ENCODE data around the gene SFT2D2. TPM values are rescaled to one million over a fixed set of nuclear protein-coding genes. Genes with fewer than 3 reads are reported as not detected.

SFT2D2 gene
- polyA plus RNA-seq, 1 donor, result 26.9 TPM

DNA sequence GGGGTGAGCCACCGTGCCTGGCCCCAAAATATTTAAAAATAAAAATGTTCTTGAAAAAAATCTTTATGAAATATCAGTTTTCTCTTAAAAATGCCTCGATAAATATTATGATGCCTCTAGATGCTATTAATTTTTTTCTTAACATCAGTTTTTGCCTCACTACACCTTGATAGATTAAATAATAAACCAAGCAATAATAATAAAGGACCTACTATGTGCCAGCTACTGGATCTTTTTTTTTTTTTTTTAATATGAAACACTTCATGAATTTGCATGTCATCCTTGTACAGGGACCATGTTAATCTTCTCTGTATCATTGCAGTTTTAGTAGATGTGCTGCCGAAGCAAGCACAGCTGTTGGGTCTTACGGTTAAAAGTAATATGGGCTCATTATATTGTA, 37.3 kb downstream of the SFT2D2 start:
- no peak for DNase-seq

DNA sequence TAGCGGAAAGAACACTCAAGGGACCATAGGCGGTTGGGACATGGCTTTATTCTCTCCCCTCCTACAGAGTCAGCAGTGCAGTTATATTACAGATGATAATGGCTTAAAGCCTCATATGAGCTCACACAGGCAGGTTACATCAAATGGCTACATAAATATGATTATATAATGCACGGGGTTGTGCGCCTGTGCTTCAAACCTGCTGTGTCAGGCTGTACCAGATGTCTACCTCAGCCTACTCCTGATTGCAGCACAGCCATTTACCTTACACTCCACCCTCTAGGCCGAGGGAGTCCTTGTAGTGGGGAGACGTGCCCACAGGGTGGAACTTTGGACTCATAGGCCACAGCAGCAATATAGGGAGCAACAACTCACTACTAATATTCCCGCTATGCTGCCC, 38.5 kb downstream of the SFT2D2 start:
- DNase-seq, result no peak

GRCh38 chr1:168265596-168265995, 39.8 kb downstream of the SFT2D2 start:
- no peak for DNase-seq

DNA sequence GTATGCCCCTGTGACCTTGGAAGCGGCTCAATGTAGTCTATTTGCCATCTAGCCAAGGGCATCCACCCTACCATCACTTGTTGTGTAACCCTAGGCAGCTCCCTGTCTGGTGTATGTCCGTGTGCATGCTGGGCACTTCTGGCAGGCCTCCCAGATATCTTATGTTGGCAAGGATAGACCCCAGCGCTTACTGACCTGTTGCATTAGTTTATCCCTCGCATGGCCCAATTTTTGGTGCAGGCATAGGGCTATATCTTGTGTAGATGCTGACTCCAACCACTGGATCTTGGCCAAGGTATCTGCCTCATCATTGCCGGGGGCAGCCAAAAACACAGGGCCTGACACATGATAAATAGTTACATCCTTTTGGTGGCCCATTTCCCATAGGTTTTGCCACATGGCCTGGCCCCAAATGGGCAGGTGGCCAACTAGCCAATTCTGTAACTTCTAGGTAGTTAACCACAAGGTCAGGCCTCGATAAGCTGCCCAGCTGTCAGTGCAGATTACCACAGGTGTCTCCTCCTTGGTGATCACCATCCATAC, 40.9 kb downstream of the SFT2D2 start:
- no peak for DNase-seq

GRCh38 chr1:168271636-168272035, 45.8 kb downstream of the SFT2D2 start:
- DNase-seq, result no peak

DNA sequence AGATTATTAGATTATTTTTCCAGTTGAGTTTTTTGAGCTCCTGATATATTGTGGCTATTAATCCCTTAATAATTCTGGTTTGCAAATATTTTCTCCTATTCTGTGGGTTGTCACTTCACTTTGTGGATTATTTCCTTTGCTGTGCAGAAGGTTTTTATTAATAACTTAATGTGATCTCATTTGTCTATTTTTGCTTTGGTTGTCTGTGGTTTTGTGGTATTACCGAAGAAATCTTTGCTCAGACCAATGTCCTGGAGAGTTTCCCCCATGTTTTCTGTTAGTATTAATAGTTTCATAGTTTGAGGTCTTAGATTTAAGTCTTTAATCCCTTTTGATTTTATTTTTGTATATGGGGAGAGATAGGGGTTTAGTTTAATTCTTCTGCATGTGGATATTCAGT, 47.8 kb downstream of the SFT2D2 start:
- DNase-seq, result no peak

- no peak for DNase-seq
These were observed 53.4 kb downstream of the SFT2D2 start for GRCh38 chr1:168279253-168279652.

- DNase-seq, result no peak
These were observed 54.6 kb downstream of the SFT2D2 start, which contains the start of gene TBX19 for GRCh38 chr1:168280296-168280927. TSS of gene TBX19 (plus strand) at chr1:168280877. CDS start at chr1:168281091, 214 bp downstream.

GRCh38 chr1:168281603-168282325, 56.0 kb downstream of the SFT2D2 start:
- DNase-seq, result no peak

DNA sequence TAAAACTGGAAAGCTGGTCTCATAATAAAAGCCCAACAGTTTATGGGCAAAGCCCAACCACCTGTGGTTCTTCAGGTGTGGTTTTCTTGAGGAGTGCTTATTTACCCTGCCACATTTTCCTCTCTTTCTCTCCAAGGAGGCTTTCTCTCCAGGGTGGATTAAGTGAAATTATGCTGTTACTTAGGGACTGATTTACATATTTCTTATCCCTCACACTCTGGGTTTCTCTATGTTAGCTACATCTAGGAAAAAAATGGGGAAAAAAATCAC, 59.7 kb downstream of the SFT2D2 start:
- peak; percentile 40 for DNase-seq

GRCh38 chr1:168285971-168286927, 60.4 kb downstream of the SFT2D2 start:
- DNase-seq, result no peak

DNA sequence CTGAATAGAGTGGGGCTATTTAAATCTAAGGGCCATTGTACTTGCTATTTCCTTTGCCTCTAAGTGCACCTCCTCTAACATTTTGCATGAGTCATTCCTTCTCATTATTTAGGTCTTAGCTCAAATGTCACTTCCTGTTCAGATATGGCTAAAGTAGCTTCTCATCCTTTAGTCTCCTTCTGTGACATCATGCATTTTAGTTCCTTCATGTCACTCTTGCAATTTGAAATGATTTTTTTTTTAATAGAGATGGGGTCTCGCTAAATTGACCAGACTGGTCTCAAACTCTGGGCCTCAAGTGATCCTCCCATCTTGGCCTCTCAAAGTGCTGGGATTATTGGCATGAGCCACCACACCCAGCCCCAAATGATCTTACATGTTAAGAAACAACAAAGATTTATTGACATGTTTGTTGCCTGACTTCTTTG, 61.4 kb downstream of the SFT2D2 start:
- DNase-seq, result no peak

GRCh38 chr1:168288311-168289052, 62.7 kb downstream of the SFT2D2 start:
- DNase-seq, result no peak

GRCh38 chr1:168291222-168291837, 65.5 kb downstream of the SFT2D2 start:
- no peak for DNase-seq

GRCh38 chr1:168293356-168293755, 67.6 kb downstream of the SFT2D2 start:
- DNase-seq, result no peak

- DNase-seq, result no peak
These were observed 69.8 kb downstream of the SFT2D2 start for GRCh38 chr1:168295411-168296114.

DNA sequence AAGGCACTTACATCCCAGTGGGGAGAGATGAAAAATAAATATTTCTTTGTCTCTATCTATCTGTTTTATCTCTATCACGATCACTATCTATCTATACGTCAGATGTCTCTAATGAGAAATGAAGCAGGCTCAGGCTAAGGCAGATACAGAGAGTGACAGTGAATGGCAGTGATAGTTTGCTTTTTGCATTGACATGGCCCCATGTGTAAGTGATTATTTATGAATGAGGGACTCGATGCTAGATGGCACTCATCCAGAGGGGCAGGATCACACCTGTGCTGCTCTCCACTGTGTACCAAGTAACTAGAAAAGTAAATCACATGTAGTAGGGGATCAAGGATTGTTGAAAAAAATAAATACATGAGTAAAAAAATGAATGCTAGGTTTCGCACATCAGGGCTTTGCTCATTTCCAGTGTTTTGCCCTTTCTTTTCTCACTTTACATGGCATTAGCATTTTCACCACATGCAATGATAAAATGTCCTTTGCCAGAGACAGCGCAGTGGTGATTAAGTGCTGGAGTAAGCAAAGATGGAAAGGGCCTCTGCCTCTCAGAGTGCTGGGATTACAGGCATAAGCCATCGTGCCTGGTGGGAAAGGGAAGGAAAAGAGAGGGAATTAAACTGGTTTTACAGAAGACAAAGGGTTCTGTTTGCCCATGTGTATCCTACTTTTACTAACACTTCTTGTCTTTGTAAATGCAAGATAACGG, 71.4 kb downstream of the SFT2D2 start:
- DNase-seq, result no peak

GRCh38 chr1:168298446-168298845, 72.6 kb downstream of the SFT2D2 start:
- no peak for DNase-seq

DNA sequence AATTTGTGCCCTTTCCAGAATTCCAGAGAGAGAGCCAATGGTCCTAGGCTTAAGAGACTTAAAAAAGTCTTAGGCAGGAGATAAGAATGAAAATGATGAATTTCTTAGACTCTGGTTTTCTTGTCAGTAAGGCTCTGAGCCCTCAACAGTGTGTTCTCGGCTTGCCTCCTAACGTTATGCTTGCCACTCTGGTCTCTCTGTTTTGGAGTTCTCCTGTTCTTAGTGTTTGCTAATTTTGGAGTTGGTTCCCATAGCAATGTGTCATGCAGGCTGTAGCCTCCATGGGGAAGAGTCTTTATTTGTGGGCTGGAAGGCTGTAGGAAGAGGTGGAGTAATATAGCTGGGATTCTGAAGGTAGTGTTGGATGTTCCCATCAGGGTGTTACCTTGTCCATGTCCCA, 74.8 kb downstream of the SFT2D2 start:
- DNase-seq, result no peak

All from left kidney (tissue), 2 donors.